Endothelial cell (in vitro differentiated cells): ENCODE results near the gene MBNL2. TPM values are rescaled to one million over a fixed set of nuclear protein-coding genes. Genes with fewer than 3 reads are reported as not detected.

Source experiments
- DNase-seq: peaks from one replicate; pipeline ENCODE4 v3.0.0; 2021; ENCODE audit warnings: low spot score
- H3K27ac Mint-ChIP-seq: one replicate; pipeline ENCODE4 v1.8.0; 2021; ENCODE audit warnings: mixed read lengths, inconsistent platforms; ENCODE audit not compliant: unreplicated experiment
- H3K27me3 Mint-ChIP-seq: one replicate; pipeline ENCODE4 v1.8.0; 2021; ENCODE audit warnings: mild to moderate bottlenecking, moderate library complexity, mixed read lengths, inconsistent platforms; ENCODE audit not compliant: unreplicated experiment
- H3K36me3 Mint-ChIP-seq: one replicate; pipeline ENCODE4 v1.8.0; 2021; ENCODE audit warnings: mild to moderate bottlenecking, low read depth, mixed read lengths, inconsistent platforms; ENCODE audit not compliant: unreplicated experiment
- H3K4me1 Mint-ChIP-seq: one replicate; pipeline ENCODE4 v1.8.0; 2021; ENCODE audit warnings: mild to moderate bottlenecking, mixed read lengths, inconsistent platforms; ENCODE audit not compliant: unreplicated experiment
- H3K4me3 Mint-ChIP-seq: one replicate; pipeline ENCODE4 v1.8.0; 2021; ENCODE audit warnings: mild to moderate bottlenecking, mixed read lengths, inconsistent platforms; ENCODE audit not compliant: unreplicated experiment
- H3K9me3 Mint-ChIP-seq: one replicate; pipeline ENCODE4 v1.8.0; 2021; ENCODE audit warnings: mixed read lengths, inconsistent platforms; ENCODE audit not compliant: unreplicated experiment
- CTCF ChIP-seq: fragments of 200-600 bp; sonication (generic); IDR thresholded peaks from one replicate; pipeline ENCODE4 v1.5.0; 2021; ENCODE audit warnings: antibody characterized with exemption; ENCODE audit not compliant: unreplicated experiment
- total RNA-seq: library from RNA; stranded (reverse); fragmentation: NEBNext Ultra II Directional; extraction: Animal tissue kit (Norgen Biotek cat#: 25700); gene quantifications from one replicate; pipeline ENCODE4 v1.2.1, GENCODE V29; 2021; ENCODE audit not compliant: unreplicated experiment

MBNL2 gene
- total RNA-seq, 1 donor from 2014 or later, result 137 TPM

DNA sequence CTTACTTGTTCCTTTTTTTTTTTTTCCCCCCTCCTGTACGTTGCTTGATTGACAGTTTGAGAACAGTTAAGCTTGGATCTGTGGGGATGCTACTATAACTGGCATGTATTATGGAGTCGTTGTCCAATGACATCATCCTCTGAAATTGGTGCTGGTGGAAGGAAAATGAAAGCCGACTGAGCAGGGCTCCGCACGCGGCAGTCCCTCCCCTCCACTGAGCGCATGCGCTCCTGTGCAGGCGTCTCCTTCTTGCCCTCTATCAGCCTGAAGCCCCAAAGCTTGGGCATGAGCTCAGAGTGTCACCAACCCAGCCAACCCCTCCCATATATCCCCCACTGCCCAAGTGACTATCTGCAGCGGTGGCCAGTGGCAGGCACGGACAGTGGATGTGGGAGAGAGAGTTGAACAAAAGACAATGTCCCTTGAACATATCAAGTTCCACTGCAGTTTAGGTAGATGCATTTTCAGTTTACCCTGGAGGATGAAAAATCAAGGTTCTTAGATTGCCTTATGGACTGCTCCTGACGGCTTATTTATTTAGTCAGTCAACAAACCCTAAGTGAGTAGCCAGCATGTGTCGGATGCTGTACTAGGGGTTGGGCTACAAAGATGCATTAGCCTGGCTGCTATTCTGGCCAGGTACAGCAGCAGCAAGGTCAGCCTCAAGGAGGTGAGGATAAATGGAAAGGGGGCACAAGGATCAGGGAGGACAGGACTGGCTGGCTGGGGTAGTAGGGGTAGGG lies 20.8 kb downstream of the MBNL2 start:
- Mint-ChIP-seq H3K4me3 (peak overlapping the region; percentile 47), H3K9me3 (no peaks in the 10 kb centered on the region), H3K27me3 (peaks cover 10% of the 10 kb centered on the region), H3K36me3 (peaks cover 20% of the 10 kb centered on the region), H3K4me1 (peaks cover 86% of the 10 kb centered on the region), H3K27ac (peak overlapping the region; percentile 97)
- TF ChIP-seq CTCF, result no peak
- no peak for DNase-seq

- peaks cover 78% of the 10 kb centered on the region for H3K4me1 Mint-ChIP-seq
- H3K27me3 Mint-ChIP-seq, result peaks cover 6% of the 10 kb centered on the region
- no peaks in the 10 kb centered on the region for H3K9me3 Mint-ChIP-seq
- H3K36me3 Mint-ChIP-seq, result peaks cover 10% of the 10 kb centered on the region
- peak overlapping the region; percentile 97 for H3K27ac Mint-ChIP-seq
- no peak for TF ChIP-seq CTCF
- DNase-seq, result no peak
- H3K4me3 Mint-ChIP-seq, result peak overlapping the region; percentile 60
Measured at GRCh38 chr13:97243915-97244781, 22.0 kb downstream of the MBNL2 start.

DNA sequence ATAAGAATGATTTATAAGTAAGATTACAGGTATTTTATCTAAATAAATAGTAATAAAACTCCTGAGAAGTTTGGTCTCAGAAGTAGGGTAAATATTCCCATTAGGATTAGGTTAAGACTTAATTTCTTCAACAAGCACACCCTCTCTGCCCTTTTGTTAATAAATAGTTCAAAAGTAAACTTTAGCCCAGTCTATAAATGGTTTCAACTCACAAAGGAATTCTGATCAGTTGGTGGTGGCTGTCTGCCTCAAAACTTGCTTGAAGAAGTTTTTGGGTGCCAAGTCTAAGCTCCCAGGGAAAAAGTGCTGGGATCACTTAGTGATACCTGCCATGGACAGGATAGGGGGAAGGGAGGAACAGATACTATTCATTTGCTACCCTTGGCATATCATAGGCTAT lies 22.9 kb downstream of the MBNL2 start:
- Mint-ChIP-seq H3K27ac (peak overlapping the region; percentile 90), H3K27me3 (peaks cover 6% of the 10 kb centered on the region), H3K36me3 (peaks cover 7% of the 10 kb centered on the region), H3K4me1 (peaks cover 75% of the 10 kb centered on the region), H3K9me3 (no peaks in the 10 kb centered on the region), H3K4me3 (peak overlapping the region; percentile 27)
- DNase-seq, result no peak
- TF ChIP-seq CTCF, result no peak

GRCh38 chr13:97246596-97247158 lies 24.5 kb downstream of the MBNL2 start:
- Mint-ChIP-seq H3K9me3 (no peaks in the 10 kb centered on the region), H3K27ac (peak overlapping the region; percentile 75), H3K27me3 (peaks cover 4% of the 10 kb centered on the region), H3K36me3 (peaks cover 7% of the 10 kb centered on the region), H3K4me1 (peaks cover 69% of the 10 kb centered on the region), H3K4me3 (no peak overlapping the region)
- DNase-seq, result no peak
- no peak for TF ChIP-seq CTCF
